Measurements from ENCODE around the gene OR12D1.
"Not testable (repeated sequence)": the region's sequence is repeated elsewhere in the genome, so short reads cannot be mapped to it uniquely, and the experiment has no call there.

The OR12D1 gene

DNA sequence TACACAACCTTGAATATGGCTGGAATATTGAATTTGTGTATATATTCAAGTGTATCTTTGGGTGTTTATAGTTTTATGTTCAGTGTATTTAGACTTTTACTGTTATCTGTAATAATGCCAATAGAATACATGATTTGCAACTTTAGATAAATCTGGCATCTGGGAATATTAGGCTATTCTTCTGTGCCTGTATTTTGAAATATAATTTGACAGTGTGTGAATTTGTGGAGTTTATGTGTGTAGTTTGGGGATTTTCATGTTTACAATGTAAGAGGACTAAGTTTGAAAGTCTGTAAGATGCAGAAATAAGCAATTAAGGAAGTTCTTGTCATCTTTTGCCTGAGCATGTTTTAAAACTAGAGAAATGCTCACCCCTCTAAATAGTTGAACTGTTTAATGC is 24.3 kb downstream of the OR12D1 start, which contains the start of gene OR10C1:
Gene OR10C1 (plus strand): TSS at position 301 of the 400 bp plus-strand sequence. CDS start 710 bp downstream, outside the sequence.
- H3K9me3 ChIP-seq (ENCODE audit: insufficient read depth, low read depth, low read length): no peaks in the 10 kb centered on the region
- no peak within 1 kb of the TSS for H3K4me3 ChIP-seq (ENCODE audit: low read length, poor library complexity, severe bottlenecking)
- H4K20me1 ChIP-seq (ENCODE audit: insufficient read depth, low read length, poor library complexity, severe bottlenecking): no peaks in the 10 kb centered on the region
- TF ChIP-seq, protein P1, sequence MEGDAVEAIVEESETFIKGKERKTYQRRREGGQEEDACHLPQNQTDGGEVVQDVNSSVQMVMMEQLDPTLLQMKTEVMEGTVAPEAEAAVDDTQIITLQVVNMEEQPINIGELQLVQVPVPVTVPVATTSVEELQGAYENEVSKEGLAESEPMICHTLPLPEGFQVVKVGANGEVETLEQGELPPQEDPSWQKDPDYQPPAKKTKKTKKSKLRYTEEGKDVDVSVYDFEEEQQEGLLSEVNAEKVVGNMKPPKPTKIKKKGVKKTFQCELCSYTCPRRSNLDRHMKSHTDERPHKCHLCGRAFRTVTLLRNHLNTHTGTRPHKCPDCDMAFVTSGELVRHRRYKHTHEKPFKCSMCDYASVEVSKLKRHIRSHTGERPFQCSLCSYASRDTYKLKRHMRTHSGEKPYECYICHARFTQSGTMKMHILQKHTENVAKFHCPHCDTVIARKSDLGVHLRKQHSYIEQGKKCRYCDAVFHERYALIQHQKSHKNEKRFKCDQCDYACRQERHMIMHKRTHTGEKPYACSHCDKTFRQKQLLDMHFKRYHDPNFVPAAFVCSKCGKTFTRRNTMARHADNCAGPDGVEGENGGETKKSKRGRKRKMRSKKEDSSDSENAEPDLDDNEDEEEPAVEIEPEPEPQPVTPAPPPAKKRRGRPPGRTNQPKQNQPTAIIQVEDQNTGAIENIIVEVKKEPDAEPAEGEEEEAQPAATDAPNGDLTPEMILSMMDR (conservative IDR thresholded peaks at IDR 0.05; ENCODE audit: low read length): no peak
- H3F3A ChIP-seq (ENCODE audit: low read depth): no peaks in the 10 kb centered on the region
- H3K9me2 ChIP-seq (replicated peaks; ENCODE audit: low read depth, low read length): no peaks in the 10 kb centered on the region
- no peaks in the 10 kb centered on the region for H3K27me3 ChIP-seq (ENCODE audit: insufficient read depth, low read length, poor library complexity, severe bottlenecking)
- no peaks in the 10 kb centered on the region for H3K79me2 ChIP-seq (ENCODE audit: insufficient read depth, low read length)
- no peaks in the 10 kb centered on the region for H3K4me1 ChIP-seq (ENCODE audit: insufficient read depth, low read length, poor library complexity, severe bottlenecking)
- no peak within 1 kb of the TSS for H3K4me2 ChIP-seq (ENCODE audit: low read depth, low read length, poor library complexity, severe bottlenecking)
- no peak within 1 kb of the TSS for H2AFZ ChIP-seq (ENCODE audit: low read length)
- H3K9ac ChIP-seq (ENCODE audit: low read depth, low read length, poor library complexity, severe bottlenecking): no peak within 1 kb of the TSS
- no peaks in the 10 kb centered on the region for H3K36me3 ChIP-seq (ENCODE audit: insufficient read depth, low read length)

DNA sequence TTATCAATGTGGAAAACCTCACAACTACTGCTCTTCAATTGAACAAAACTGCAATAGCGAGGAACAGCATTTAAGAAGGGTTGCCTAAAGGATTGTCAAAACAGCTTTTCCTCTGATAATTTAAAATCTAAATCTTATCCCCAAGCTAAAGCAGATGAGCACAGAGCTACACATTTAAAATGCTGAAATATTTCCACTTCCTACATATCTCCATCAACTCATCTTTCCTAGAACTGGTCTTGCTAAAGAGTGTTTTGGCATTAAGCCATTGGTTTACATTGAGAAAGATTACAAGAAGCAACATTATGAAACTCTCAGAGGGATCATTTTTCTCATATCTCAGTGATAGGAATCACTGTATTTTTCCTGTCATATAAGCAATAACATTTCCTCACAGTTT is 28.0 kb downstream of the OR12D1 start:
- Histone ChIP-seq H3K9me2 (replicated peaks; ENCODE audit: low read depth, low read length) (no peaks in the 10 kb centered on the region), H4K20me1 (ENCODE audit: insufficient read depth, low read length, poor library complexity, severe bottlenecking) (no peaks in the 10 kb centered on the region), H3K79me2 (ENCODE audit: insufficient read depth, low read length) (no peaks in the 10 kb centered on the region), H3K4me3 (ENCODE audit: low read length, poor library complexity, severe bottlenecking) (no peak overlapping the region), H3F3A (ENCODE audit: low read depth) (no peaks in the 10 kb centered on the region), H3K9me3 (ENCODE audit: insufficient read depth, low read depth, low read length) (peaks cover 7% of the 10 kb centered on the region; the same call in 1 of the 2 replicates), H2AFZ (ENCODE audit: low read length) (no peak overlapping the region), H3K4me1 (ENCODE audit: insufficient read depth, low read length, poor library complexity, severe bottlenecking) (no peaks in the 10 kb centered on the region), H3K27me3 (ENCODE audit: insufficient read depth, low read length, poor library complexity, severe bottlenecking) (no peaks in the 10 kb centered on the region), H3K4me2 (ENCODE audit: low read depth, low read length, poor library complexity, severe bottlenecking) (no peak overlapping the region), H3K36me3 (ENCODE audit: insufficient read depth, low read length) (no peaks in the 10 kb centered on the region), H3K9ac (ENCODE audit: low read depth, low read length, poor library complexity, severe bottlenecking) (no peak overlapping the region)
- TF ChIP-seq, protein P1 (conservative IDR thresholded peaks at IDR 0.05; ENCODE audit: low read length): no peak

DNA sequence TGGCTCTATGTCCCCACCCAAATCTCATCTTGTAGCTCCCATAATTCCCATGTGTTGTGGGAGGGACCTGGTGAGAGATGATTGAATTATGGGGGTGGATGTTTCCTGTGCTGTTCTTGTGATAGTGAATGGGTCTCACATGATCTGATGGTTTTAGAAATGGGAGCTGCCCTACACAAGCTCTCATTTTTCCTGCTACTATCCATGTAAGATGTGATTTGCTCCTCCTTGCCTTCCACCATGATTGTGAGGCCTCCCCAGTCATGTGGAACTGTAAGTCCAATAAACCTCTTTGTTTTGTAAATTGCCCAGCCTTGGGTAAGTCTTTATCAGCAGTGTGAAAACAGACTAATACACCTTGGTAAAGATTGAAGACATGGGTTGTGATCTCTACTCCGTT is 29.3 kb downstream of the OR12D1 start:
- H3K4me1 ChIP-seq (ENCODE audit: insufficient read depth, low read length, poor library complexity, severe bottlenecking); H3K27me3 ChIP-seq (ENCODE audit: insufficient read depth, low read length, poor library complexity, severe bottlenecking); H3K79me2 ChIP-seq (ENCODE audit: insufficient read depth, low read length); H3K4me2 ChIP-seq (ENCODE audit: low read depth, low read length, poor library complexity, severe bottlenecking); H2AFZ ChIP-seq (ENCODE audit: low read length); H4K20me1 ChIP-seq (ENCODE audit: insufficient read depth, low read length, poor library complexity, severe bottlenecking); H3K9me2 ChIP-seq (replicated peaks; ENCODE audit: low read depth, low read length); H3K9ac ChIP-seq (ENCODE audit: low read depth, low read length, poor library complexity, severe bottlenecking); H3K4me3 ChIP-seq (ENCODE audit: low read length, poor library complexity, severe bottlenecking); H3K9me3 ChIP-seq (ENCODE audit: insufficient read depth, low read depth, low read length); H3K36me3 ChIP-seq (ENCODE audit: insufficient read depth, low read length); H3F3A ChIP-seq (ENCODE audit: low read depth): not testable (repeated sequence)

DNA sequence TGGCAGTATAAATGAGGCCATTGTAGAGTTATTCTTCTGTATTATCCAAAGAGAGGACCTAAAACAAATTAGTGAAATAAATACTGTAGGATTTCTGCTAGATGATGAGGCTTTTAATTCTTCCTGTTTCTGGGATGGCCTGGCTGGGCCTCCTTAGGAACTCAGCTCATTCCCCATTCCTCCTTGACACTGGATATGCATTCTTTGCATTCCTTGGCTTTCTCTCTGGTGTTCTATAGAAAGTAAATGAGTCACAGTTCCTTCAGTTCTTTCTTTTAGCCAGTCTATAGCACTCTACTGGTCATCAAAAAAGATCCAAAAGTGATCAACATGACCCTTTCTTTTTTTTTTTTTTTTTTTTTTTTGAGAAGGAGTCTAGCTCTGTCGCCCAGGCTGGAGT is 32.9 kb downstream of the OR12D1 start:
- H3K9me3 ChIP-seq (ENCODE audit: insufficient read depth, low read depth, low read length): peaks cover 7% of the 10 kb centered on the region; the same call in 1 of the 2 replicates
- no peaks in the 10 kb centered on the region for H3K9me2 ChIP-seq (replicated peaks; ENCODE audit: low read depth, low read length)
- no peak overlapping the region for H2AFZ ChIP-seq (ENCODE audit: low read length)
- no peaks in the 10 kb centered on the region for H3F3A ChIP-seq (ENCODE audit: low read depth)
- no peaks in the 10 kb centered on the region for H3K27me3 ChIP-seq (ENCODE audit: insufficient read depth, low read length, poor library complexity, severe bottlenecking)
- no peak overlapping the region for H3K9ac ChIP-seq (ENCODE audit: low read depth, low read length, poor library complexity, severe bottlenecking)
- H3K4me1 ChIP-seq (ENCODE audit: insufficient read depth, low read length, poor library complexity, severe bottlenecking): no peaks in the 10 kb centered on the region
- H3K79me2 ChIP-seq (ENCODE audit: insufficient read depth, low read length): no peaks in the 10 kb centered on the region
- H3K4me2 ChIP-seq (ENCODE audit: low read depth, low read length, poor library complexity, severe bottlenecking): no peak overlapping the region
- H3K36me3 ChIP-seq (ENCODE audit: insufficient read depth, low read length): no peaks in the 10 kb centered on the region
- TF ChIP-seq, protein P1 (conservative IDR thresholded peaks at IDR 0.05; ENCODE audit: low read length): no peak
- TF ChIP-seq EZH2phosphoT487 (IDR thresholded peaks at IDR 0.05; ENCODE audit: borderline replicate concordance): no peak
- H4K20me1 ChIP-seq (ENCODE audit: insufficient read depth, low read length, poor library complexity, severe bottlenecking): no peaks in the 10 kb centered on the region
- H3K4me3 ChIP-seq (ENCODE audit: low read length, poor library complexity, severe bottlenecking): no peak overlapping the region
